Activated CD8-positive, alpha-beta T cell treated with anti-CD3 and anti-CD28 coated beads for 36 hours (primary cell): Measurements from ENCODE around the gene AIFM3. TPM values are rescaled to one million over a fixed set of nuclear protein-coding genes. Genes with fewer than 3 reads are reported as not detected.

Experiments used
- ATAC-seq: fragments of 200-7000 bp; cut with Tn5 transposase; one replicate; pipeline ENCODE4 v1.10.0; 2021; ENCODE audit warnings: mild to moderate bottlenecking, moderate library complexity
- CTCF ChIA-PET: fragments of 350-600 bp; sonication (Branson Sonifier 250); formaldehyde crosslinking; loops from one replicate; lab custom pipeline; 2021; ENCODE audit warnings: antibody characterized with exemption; lab: Charles Lee
- POLR2A ChIA-PET: fragments of 350-600 bp; sonication (Branson Sonifier 250); formaldehyde crosslinking; loops from one replicate; lab custom pipeline; 2021; ENCODE audit warnings: antibody characterized with exemption; lab: Charles Lee
- DNase-seq: peaks from one replicate; pipeline ENCODE4 v3.0.0-alpha.2; 2020
- H3K27ac Mint-ChIP-seq: one replicate; pipeline ENCODE4 v1.8.0; 2021; ENCODE audit warnings: mild to moderate bottlenecking, mixed read lengths
- H3K27me3 Mint-ChIP-seq: one replicate; pipeline ENCODE4 v1.8.0; 2021; ENCODE audit warnings: mixed read lengths
- H3K36me3 Mint-ChIP-seq: one replicate; pipeline ENCODE4 v1.8.0; 2021; ENCODE audit warnings: low read depth, mixed read lengths
- H3K4me1 Mint-ChIP-seq: one replicate; pipeline ENCODE4 v1.8.0; 2021; ENCODE audit warnings: low read depth, mixed read lengths
- H3K4me3 Mint-ChIP-seq: one replicate; pipeline ENCODE4 v1.8.0; 2021; ENCODE audit warnings: mild to moderate bottlenecking, moderate library complexity, mixed read lengths
- H3K9me3 Mint-ChIP-seq: one replicate; pipeline ENCODE4 v1.8.0; 2021; ENCODE audit warnings: mixed read lengths
- intact Hi-C: fragments of 100-400 bp; cut with micrococcal nuclease; formaldehyde crosslinking; loops from one replicate; pipeline ENCODE4 v1.10.0; 2022
- total RNA-seq, 2 experiments: library from RNA; stranded (reverse); gene quantifications; one replicate each; pipeline ENCODE4 v1.2.3, GENCODE V29; 2021
- TF ChIP-seq, protein P1 (sequence below): fragments of 200-600 bp; IDR thresholded peaks from one replicate; pipeline ENCODE4 v1.8.0; 2022; ENCODE audit warnings: antibody characterized with exemption, mild to moderate bottlenecking

The AIFM3 gene
- total RNA-seq, 2 experiments from 2014 or later = 0.25 to 0.40 TPM

GRCh38 chr22:20951932-20952380 is 15.1 kb upstream of the AIFM3 start:
- intact Hi-C loops = no loop called here
- TF ChIP-seq, protein P1, sequence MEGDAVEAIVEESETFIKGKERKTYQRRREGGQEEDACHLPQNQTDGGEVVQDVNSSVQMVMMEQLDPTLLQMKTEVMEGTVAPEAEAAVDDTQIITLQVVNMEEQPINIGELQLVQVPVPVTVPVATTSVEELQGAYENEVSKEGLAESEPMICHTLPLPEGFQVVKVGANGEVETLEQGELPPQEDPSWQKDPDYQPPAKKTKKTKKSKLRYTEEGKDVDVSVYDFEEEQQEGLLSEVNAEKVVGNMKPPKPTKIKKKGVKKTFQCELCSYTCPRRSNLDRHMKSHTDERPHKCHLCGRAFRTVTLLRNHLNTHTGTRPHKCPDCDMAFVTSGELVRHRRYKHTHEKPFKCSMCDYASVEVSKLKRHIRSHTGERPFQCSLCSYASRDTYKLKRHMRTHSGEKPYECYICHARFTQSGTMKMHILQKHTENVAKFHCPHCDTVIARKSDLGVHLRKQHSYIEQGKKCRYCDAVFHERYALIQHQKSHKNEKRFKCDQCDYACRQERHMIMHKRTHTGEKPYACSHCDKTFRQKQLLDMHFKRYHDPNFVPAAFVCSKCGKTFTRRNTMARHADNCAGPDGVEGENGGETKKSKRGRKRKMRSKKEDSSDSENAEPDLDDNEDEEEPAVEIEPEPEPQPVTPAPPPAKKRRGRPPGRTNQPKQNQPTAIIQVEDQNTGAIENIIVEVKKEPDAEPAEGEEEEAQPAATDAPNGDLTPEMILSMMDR = no peak
- peaks cover 20% of the 10 kb centered on the region for H3K36me3 Mint-ChIP-seq
- CTCF ChIA-PET = no interaction called here
- no peak overlapping the region for H3K4me3 Mint-ChIP-seq
- POLR2A ChIA-PET = no interaction called here
- H3K27me3 Mint-ChIP-seq = peaks cover 6% of the 10 kb centered on the region
- H3K27ac Mint-ChIP-seq = no peak overlapping the region
- H3K9me3 Mint-ChIP-seq = no peaks in the 10 kb centered on the region
- ATAC-seq (no peak), DNase-seq (no peak)
- peaks cover 20% of the 10 kb centered on the region for H3K4me1 Mint-ChIP-seq

GRCh38 chr22:20952544-20953341 is 14.3 kb upstream of the AIFM3 start:
- TF ChIP-seq, protein P1 = no peak
- POLR2A ChIA-PET = interaction anchor here (0.5 kb wide), 1 partner anchor 75 kb away, joined by 3 read pairs; no protein-coding TSS in a partner anchor
- Mint-ChIP-seq H3K27me3 (peaks cover 11% of the 10 kb centered on the region), H3K9me3 (no peaks in the 10 kb centered on the region), H3K4me3 (no peak overlapping the region), H3K27ac (no peak overlapping the region), H3K4me1 (peaks cover 24% of the 10 kb centered on the region), H3K36me3 (peaks cover 20% of the 10 kb centered on the region)
- intact Hi-C loops = no loop called here
- no peak for ATAC-seq
- no peak for DNase-seq
- CTCF ChIA-PET = interaction anchor here (1.1 to 1.5 kb wide), 2 partner anchors 9 to 12 kb away, joined by 3 to 4 read pairs; no protein-coding TSS in a partner anchor

GRCh38 chr22:20953342-20953608 is 13.8 kb upstream of the AIFM3 start:
- no peak overlapping the region for H3K4me3 Mint-ChIP-seq
- TF ChIP-seq, protein P1 = no peak
- ChIA-PET POLR2A (interaction anchor here (0.5 kb wide), 1 partner anchor 76 kb away, joined by 3 read pairs; no protein-coding TSS in a partner anchor), CTCF (interaction anchor here (1.1 to 1.5 kb wide), 2 partner anchors 8 to 12 kb away, joined by 3 to 4 read pairs; no protein-coding TSS in a partner anchor)
- H3K36me3 Mint-ChIP-seq = peaks cover 20% of the 10 kb centered on the region
- H3K4me1 Mint-ChIP-seq = peaks cover 23% of the 10 kb centered on the region
- H3K27me3 Mint-ChIP-seq = peaks cover 17% of the 10 kb centered on the region
- H3K9me3 Mint-ChIP-seq = no peaks in the 10 kb centered on the region
- no peak overlapping the region for H3K27ac Mint-ChIP-seq
- ATAC-seq = no peak
- DNase-seq = no peak
- intact Hi-C loops = no loop called here

- ChIA-PET POLR2A (interaction anchor here (0.5 kb wide), 1 partner anchor 76 kb away, joined by 3 read pairs; no protein-coding TSS in a partner anchor), CTCF (interaction anchor here (1.1 to 1.5 kb wide), 2 partner anchors 8 to 13 kb away, joined by 3 to 4 read pairs; no protein-coding TSS in a partner anchor)
- peaks cover 17% of the 10 kb centered on the region for H3K4me1 Mint-ChIP-seq
- TF ChIP-seq, protein P1 = no peak
- H3K36me3 Mint-ChIP-seq = peaks cover 18% of the 10 kb centered on the region
- no peaks in the 10 kb centered on the region for H3K9me3 Mint-ChIP-seq
- DNase-seq (no peak), ATAC-seq (no peak)
- H3K4me3 Mint-ChIP-seq = no peak overlapping the region
- intact Hi-C loops = no loop called here
- peaks cover 17% of the 10 kb centered on the region for H3K27me3 Mint-ChIP-seq
- peak overlapping the region; percentile 46 for H3K27ac Mint-ChIP-seq
Measured at GRCh38 chr22:20953668-20954500, 13.2 kb upstream of the AIFM3 start.
